ENCODE data around the gene PLA2G15. TPM values are rescaled to one million over a fixed set of nuclear protein-coding genes. Genes with fewer than 3 reads are reported as not detected.
A peak's percentile ranks its signal among the peaks of the same experiment; 100 is the strongest.

PLA2G15 gene
- total RNA-seq, 3 donors from 2014 or later (not counting 1 experiment from before 2014, with no cell fraction given): 5.6 to 13.0 (median 12.7) TPM

DNA sequence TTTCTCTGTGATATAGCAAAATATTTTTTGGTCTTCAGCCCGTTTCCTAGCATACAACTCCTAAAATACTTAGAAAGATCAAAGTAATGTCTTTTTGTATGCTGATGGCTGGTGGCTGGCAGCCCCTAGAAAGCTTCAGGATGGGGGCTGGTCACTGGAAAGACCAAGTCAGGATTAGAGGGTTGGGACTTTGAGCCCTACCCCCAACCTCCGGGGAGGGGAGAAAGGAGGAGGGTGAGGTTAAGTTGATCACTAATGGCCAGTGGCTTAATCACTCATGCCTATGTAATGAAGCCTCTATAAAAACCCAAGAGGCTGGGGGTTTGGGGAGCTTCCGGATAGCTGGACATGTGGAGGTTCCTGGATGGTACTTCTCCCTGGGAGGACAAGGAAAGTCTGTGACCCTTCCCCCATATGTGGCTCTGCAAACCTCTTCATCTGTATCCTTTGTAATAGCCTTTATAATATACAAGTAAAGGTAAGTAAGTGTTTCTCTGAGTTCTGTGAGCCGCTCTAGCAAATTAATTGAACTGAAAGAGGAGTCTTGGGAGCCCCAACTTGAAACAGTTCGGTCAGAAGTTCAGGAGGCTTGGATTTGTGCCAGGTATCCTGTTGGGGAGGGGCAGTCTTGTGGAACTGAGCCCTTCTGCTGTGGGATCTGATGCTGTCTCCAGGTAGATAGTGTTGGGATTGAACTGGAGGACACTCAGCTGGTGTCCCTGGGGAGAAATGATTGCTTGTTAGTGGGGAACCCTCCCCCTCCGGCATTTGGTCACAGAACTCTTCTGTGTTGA is 22.6 kb downstream of the PLA2G15 start:
- TF ChIP-seq, protein P1, sequence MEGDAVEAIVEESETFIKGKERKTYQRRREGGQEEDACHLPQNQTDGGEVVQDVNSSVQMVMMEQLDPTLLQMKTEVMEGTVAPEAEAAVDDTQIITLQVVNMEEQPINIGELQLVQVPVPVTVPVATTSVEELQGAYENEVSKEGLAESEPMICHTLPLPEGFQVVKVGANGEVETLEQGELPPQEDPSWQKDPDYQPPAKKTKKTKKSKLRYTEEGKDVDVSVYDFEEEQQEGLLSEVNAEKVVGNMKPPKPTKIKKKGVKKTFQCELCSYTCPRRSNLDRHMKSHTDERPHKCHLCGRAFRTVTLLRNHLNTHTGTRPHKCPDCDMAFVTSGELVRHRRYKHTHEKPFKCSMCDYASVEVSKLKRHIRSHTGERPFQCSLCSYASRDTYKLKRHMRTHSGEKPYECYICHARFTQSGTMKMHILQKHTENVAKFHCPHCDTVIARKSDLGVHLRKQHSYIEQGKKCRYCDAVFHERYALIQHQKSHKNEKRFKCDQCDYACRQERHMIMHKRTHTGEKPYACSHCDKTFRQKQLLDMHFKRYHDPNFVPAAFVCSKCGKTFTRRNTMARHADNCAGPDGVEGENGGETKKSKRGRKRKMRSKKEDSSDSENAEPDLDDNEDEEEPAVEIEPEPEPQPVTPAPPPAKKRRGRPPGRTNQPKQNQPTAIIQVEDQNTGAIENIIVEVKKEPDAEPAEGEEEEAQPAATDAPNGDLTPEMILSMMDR (IDR thresholded peaks at IDR 0.05): no peak
- Histone ChIP-seq H3K27me3 (ENCODE audit: control insufficient read depth, insufficient read depth, low read length) (no peaks in the 10 kb centered on the region), H3K9me3 (ENCODE audit: control insufficient read depth, insufficient read depth, low read length) (no peaks in the 10 kb centered on the region), H3K4me3 (ENCODE audit: low read length) (no peak overlapping the region), H3K27ac (ENCODE audit: low read length) (no peak overlapping the region), H3K36me3 (ENCODE audit: control insufficient read depth, insufficient read depth, low read length) (peaks cover 8% of the 10 kb centered on the region), H3K4me1 (ENCODE audit: control insufficient read depth, insufficient read depth, low read length) (peaks cover 48% of the 10 kb centered on the region)
- ATAC-seq: no peak
- DNase-seq: no peak
- intact Hi-C loops (cut with micrococcal nuclease): no loop called here
- Mint-ChIP-seq H3K36me3 (no peaks in the 10 kb centered on the region), H3K9me3 (no peaks in the 10 kb centered on the region), H3K27me3 (ENCODE audit: low read depth in 2 of 2) (no peaks in the 10 kb centered on the region), H3K4me3 (no peak overlapping the region), H3K27ac (no peak overlapping the region), H3K4me1 (peaks cover 25 to 46% of the 10 kb centered on the region in 2 donors)
- 93% methylated on average over 5 of the region's 6 CpGs for WGBS (ENCODE audit: insufficient coverage)

DNA sequence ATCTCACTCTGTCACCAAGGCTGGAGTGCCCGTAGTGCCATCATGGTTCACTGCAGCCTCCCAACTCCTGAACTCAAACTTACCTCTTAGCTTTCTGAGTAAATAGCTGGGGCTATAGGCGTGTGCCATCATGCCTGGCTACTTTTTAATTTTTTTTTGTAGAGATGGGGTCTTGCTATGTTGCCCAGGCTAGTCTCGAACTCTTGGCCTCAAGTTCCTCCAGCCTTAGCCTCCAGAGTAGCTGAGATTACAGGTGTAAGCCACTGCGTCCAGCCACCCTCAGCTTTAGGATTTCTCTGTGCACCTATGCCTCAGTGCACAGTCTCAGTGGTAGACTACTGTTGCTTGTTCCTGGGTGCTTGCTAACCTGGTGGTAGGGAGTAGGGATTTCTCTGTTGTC is 24.6 kb downstream of the PLA2G15 start:
- H3K27me3 ChIP-seq (ENCODE audit: control insufficient read depth, insufficient read depth, low read length): no peaks in the 10 kb centered on the region
- intact Hi-C loops (cut with micrococcal nuclease): no loop called here
- TF ChIP-seq, protein P1 (IDR thresholded peaks at IDR 0.05): no peak
- no peak overlapping the region for H3K4me3 ChIP-seq (ENCODE audit: low read length)
- H3K36me3 ChIP-seq (ENCODE audit: control insufficient read depth, insufficient read depth, low read length): peaks cover 19% of the 10 kb centered on the region
- no peak overlapping the region for H3K27ac ChIP-seq (ENCODE audit: low read length)
- Mint-ChIP-seq H3K4me1 (peaks cover 17 to 35% of the 10 kb centered on the region in 2 donors), H3K4me3 (no peak overlapping the region), H3K27me3 (ENCODE audit: low read depth in 2 of 2) (no peaks in the 10 kb centered on the region), H3K9me3 (no peaks in the 10 kb centered on the region), H3K27ac (peak overlapping the region in 1 of 2 donors; percentile 51), H3K36me3 (no peaks in the 10 kb centered on the region)
- DNase-seq (no peak), ATAC-seq (no peak)
- H3K4me1 ChIP-seq (ENCODE audit: control insufficient read depth, insufficient read depth, low read length): peaks cover 55% of the 10 kb centered on the region
- WGBS (ENCODE audit: insufficient coverage): 96% methylated on average over 4 of the region's 4 CpGs
- no peaks in the 10 kb centered on the region for H3K9me3 ChIP-seq (ENCODE audit: control insufficient read depth, insufficient read depth, low read length)

DNA sequence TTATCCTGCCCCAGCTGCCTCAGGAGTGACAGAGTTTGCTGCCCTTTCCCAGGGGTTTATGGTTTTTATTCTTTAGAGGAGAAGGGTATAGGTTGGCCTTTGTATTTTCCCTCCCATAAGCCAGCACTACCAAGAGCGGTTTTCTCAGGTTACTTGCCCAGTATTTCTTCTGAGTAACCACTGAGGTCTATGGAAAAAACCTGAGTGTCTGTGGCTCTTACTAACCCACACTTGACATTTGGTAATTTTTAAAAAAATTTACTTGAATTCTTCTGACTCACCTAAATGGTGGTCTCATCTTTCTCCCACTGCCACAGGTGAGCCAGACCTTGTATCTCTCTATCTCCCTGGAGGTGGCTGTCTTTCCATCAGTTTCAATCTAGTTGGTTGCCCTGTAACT is 25.2 kb downstream of the PLA2G15 start:
- Mint-ChIP-seq H3K4me1 (peaks cover 12 to 33% of the 10 kb centered on the region in 2 donors), H3K36me3 (no peaks in the 10 kb centered on the region), H3K27me3 (ENCODE audit: low read depth in 2 of 2) (no peaks in the 10 kb centered on the region), H3K9me3 (no peaks in the 10 kb centered on the region), H3K27ac (peak overlapping the region; percentile 42 to 59), H3K4me3 (no peak overlapping the region)
- H3K36me3 ChIP-seq (ENCODE audit: control insufficient read depth, insufficient read depth, low read length): peaks cover 20% of the 10 kb centered on the region
- TF ChIP-seq, protein P1 (IDR thresholded peaks at IDR 0.05): no peak
- DNase-seq (peak in 1 of 2 donors; percentile 38), ATAC-seq (peak in 1 of 3 donors; percentile 23)
- no peaks in the 10 kb centered on the region for H3K27me3 ChIP-seq (ENCODE audit: control insufficient read depth, insufficient read depth, low read length)
- no peak overlapping the region for H3K27ac ChIP-seq (ENCODE audit: low read length)
- H3K4me1 ChIP-seq (ENCODE audit: control insufficient read depth, insufficient read depth, low read length): peaks cover 55% of the 10 kb centered on the region
- H3K9me3 ChIP-seq (ENCODE audit: control insufficient read depth, insufficient read depth, low read length): no peaks in the 10 kb centered on the region
- H3K4me3 ChIP-seq (ENCODE audit: low read length): no peak overlapping the region
- WGBS (ENCODE audit: insufficient coverage): no CpG with 5 or more reads among the region's 1 CpG
- intact Hi-C loops (cut with micrococcal nuclease): no loop called here
